Spleen (tissue), 11 donors: ENCODE measurements around the gene TACC2. TPM values are rescaled to one million over a fixed set of nuclear protein-coding genes. Genes with fewer than 3 reads are reported as not detected.

Experiments
- DNase-seq: peaks from one replicate; pipeline ENCODE4 v3.0.0-alpha.2; 2020
- H3K27ac ChIP-seq, 8 donors: fragments of 200-600 bp; sonication (generic) in 7 of 8; 1 replicate in 4 of 8; 2 replicates in 4 of 8; pipeline versions ENCODE4 v1.5.0 to v1.8.0; 2016 to 2021; ENCODE audit warnings: inconsistent platforms in 4 of 8, mild to moderate bottlenecking in 4 of 8, moderate library complexity in 1 of 8
- H3K27me3 ChIP-seq, 7 donors: fragments of 200-600 bp; sonication (generic) in 6 of 7; replicated peaks in 1 of 7; 1 replicate in 4 of 7; 2 replicates in 3 of 7; pipeline versions ENCODE4 v1.5.0 to v1.8.0; 2016 to 2021; ENCODE audit warnings: inconsistent platforms in 3 of 7, mild to moderate bottlenecking in 1 of 7
- H3K36me3 ChIP-seq, 6 donors: fragments of 200-600 bp; sonication (generic) in 5 of 6; 1 replicate in 4 of 6; 2 replicates in 2 of 6; pipeline versions ENCODE4 v1.5.0 to v1.8.0; 2016 to 2021; ENCODE audit warnings: inconsistent platforms in 2 of 6
- H3K4me1 ChIP-seq, 6 donors: fragments of 200-600 bp; sonication (generic) in 5 of 6; 1 replicate in 3 of 6; 2 replicates in 3 of 6; pipeline versions ENCODE4 v1.5.0 to v1.8.0; 2016 to 2021; ENCODE audit warnings: inconsistent platforms in 3 of 6
- H3K4me3 ChIP-seq, 8 donors: fragments of 200-600 bp; sonication (generic) in 7 of 8; 1 replicate in 4 of 8; 2 replicates in 4 of 8; pipeline versions ENCODE4 v1.5.0 to v1.8.0; 2016 to 2021; ENCODE audit warnings: inconsistent platforms in 4 of 8, mild to moderate bottlenecking in 4 of 8, moderate library complexity in 2 of 8
- H3K9me3 ChIP-seq, 8 donors: fragments of 200-600 bp; sonication (generic) in 7 of 8; 1 replicate in 4 of 8; 2 replicates in 4 of 8; pipeline versions ENCODE4 v1.5.0 to v1.8.0; 2016 to 2021; ENCODE audit warnings: inconsistent platforms in 4 of 8
- POLR2A ChIP-seq, 3 donors: fragments of 450-650 bp; IDR thresholded peaks; one replicate each; pipeline ENCODE4 v1.5.1; 2017; ENCODE audit warnings: antibody characterized with exemption in 3 of 3, mild to moderate bottlenecking in 1 of 3
- POLR2AphosphoS5 ChIP-seq, 3 donors: sonication (generic); formaldehyde crosslinking; IDR thresholded peaks; one replicate each; pipeline ENCODE4 v1.5.1; 2017; ENCODE audit warnings: antibody characterized with exemption in 3 of 3
- WGBS, 5 donors: extraction: QIAGEN DNeasy Blood & Tissue Kit in 3 of 5; methylation state at CpG; one replicate each; pipeline versions ENCODE4 v1.1.5 to v1.1.7; 2013 to 2018; 5-methylcytosine and 5-hydroxymethylcytosine counted together
- intact Hi-C: fragments of 100-400 bp; cut with DNase I; formaldehyde crosslinking; loops from one replicate; pipeline ENCODE4 v1.15.0; 2023; ENCODE audit warnings: low total_unique reads
- polyA plus RNA-seq, 3 donors: library from polyadenylated mRNA; stranded (reverse); fragments of 200-250 nt; gene quantifications; one replicate each; pipeline ENCODE4 v1.2.1, GENCODE V29; 2013
- total RNA-seq, 7 donors: library from RNA; depleted of rRNA in 3 of 7; stranded (reverse); fragments of >200 nt in 3 of 7; fragmentation: NEBNext Ultra II Directional in 4 of 7; extraction: Animal tissue kit (Norgen Biotek cat#: 25700) in 4 of 7; gene quantifications; one replicate each; pipeline versions ENCODE4 v1.1.0 to v1.2.1, GENCODE V29; 2016 to 2021
- TF ChIP-seq, protein P1 (sequence below), 11 experiments: fragments of 200-600 bp in 7 of 11; fragments of 450-650 bp in 4 of 11; sonication (generic) in 4 of 11; IDR thresholded peaks in 8 of 11; conservative IDR thresholded peaks in 3 of 11; 1 replicate in 7 of 11; 2 replicates in 4 of 11; pipeline versions ENCODE4 v1.4.0 to v1.8.0; 2016 to 2021; ENCODE audit warnings: antibody characterized with exemption in 11 of 11, inconsistent platforms in 4 of 11, mild to moderate bottlenecking in 1 of 11
- donor health status: healthy with polysubstance abuse.
- donor health status: DM: no; HTN: no; CAD: no; lungs with moderate emphysema.
- donor health status: DM: no; HTN: no; CAD: no.
- donor health status: Bipolar disorder and iron deficiency.
- donor health status: healthy.
- donor health status: DM: no; HTN: no; CAD: no.
- donor health status: DM: yes; HTN: yes; CAD: no.

Gene TACC2
- total and polyA plus RNA-seq, 10 donors, result 2.4 to 13.9 (median 4.5) TPM

DNA sequence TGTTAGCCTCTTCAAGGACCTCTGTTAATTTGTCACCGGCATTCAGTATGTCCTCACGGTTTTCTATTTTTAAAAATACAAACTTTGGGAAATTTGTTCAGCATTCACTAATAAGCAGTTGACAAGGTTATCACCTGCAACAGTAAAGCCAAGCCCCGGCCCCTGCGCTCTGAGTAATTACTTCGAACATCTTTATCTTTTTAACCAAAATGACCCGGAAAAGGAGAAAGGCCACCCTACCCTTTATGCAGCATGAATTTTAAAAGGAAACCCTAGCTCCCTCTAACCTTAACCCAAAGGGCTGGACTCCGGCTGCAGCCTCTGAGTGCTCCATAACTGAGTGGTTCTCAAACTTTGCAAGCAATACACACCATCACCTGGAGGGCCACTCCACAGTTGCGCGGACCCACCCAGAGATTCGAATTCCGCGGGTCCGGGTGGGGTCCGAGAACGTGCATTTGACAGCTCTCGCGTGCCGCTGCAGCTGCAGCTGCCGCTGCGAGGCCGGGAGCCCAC, 14.9 kb upstream of the TACC2 start:
- Histone ChIP-seq H3K27ac (peak overlapping the region; percentile 85 to 96 (median 92)), H3K4me1 (peaks cover 14 to 40% (median 31%) of the 10 kb centered on the region in 6 donors), H3K9me3 (no peaks in the 10 kb centered on the region), H3K36me3 (peaks cover 0 to 37% (median 21%) of the 10 kb centered on the region in 6 donors), H3K27me3 (no peaks in the 10 kb centered on the region), H3K4me3 (peak overlapping the region; percentile 81 to 96 (median 92))
- TF ChIP-seq POLR2AphosphoS5 (IDR thresholded peaks at IDR 0.05), result no peak
- TF ChIP-seq, protein P1, sequence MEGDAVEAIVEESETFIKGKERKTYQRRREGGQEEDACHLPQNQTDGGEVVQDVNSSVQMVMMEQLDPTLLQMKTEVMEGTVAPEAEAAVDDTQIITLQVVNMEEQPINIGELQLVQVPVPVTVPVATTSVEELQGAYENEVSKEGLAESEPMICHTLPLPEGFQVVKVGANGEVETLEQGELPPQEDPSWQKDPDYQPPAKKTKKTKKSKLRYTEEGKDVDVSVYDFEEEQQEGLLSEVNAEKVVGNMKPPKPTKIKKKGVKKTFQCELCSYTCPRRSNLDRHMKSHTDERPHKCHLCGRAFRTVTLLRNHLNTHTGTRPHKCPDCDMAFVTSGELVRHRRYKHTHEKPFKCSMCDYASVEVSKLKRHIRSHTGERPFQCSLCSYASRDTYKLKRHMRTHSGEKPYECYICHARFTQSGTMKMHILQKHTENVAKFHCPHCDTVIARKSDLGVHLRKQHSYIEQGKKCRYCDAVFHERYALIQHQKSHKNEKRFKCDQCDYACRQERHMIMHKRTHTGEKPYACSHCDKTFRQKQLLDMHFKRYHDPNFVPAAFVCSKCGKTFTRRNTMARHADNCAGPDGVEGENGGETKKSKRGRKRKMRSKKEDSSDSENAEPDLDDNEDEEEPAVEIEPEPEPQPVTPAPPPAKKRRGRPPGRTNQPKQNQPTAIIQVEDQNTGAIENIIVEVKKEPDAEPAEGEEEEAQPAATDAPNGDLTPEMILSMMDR (IDR thresholded peaks at IDR 0.05 in 8 of 11, conservative IDR thresholded peaks at IDR 0.05 in 3 of 11), result no peak
- TF ChIP-seq POLR2A (IDR thresholded peaks at IDR 0.05), result no peak
- 12 to 17% (median 15%) methylated on average over 19 to 21 of the region's 21 CpGs for WGBS, 5 donors
- DNase-seq, result no peak
- intact Hi-C loops, result no loop called here

DNA sequence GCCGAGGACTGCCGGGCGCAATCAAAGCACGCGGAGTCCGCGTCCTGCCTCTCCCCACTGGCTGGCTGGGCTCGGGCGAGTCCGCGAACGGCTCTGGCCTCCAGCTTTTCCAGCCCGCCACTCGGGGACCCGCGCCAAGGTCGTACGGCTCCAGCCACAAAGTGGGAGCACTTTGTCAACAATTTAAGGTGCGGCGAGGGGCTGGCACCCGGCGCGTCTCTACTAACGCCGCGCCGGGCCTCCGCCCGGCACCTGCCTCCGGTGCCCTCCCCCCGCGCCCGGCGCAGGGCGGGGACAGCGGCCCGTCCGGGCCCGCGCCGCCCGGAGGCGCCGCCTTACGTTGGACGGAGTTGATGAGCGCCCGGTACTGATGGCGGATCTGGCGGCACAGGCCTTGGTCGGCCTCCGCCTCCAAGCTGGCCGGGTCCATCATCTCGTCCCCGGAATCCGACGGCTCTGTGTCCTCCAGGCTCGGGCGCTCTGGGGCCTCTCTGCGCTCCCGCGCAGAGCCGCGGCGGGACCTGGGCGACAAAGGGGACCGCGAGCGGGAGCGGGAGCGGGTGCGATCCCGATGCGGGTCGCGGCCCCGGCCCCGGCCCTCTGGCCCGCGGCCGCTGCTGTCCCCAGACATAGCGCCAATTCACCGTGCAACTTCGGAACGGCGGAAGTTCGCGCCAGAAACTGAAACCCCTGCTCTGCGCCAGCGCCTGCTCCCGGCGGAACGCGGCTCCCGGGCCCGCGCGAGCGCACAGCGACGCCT, 14.2 kb upstream of the TACC2 start, which contains the start of gene NSMCE4A:
Gene NSMCE4A (minus strand): TSS at position 683 of the 760 bp plus-strand sequence. CDS start 52 bp downstream, at position 631.
- Histone ChIP-seq H3K27me3 (no peaks in the 10 kb centered on the region), H3K9me3 (no peaks in the 10 kb centered on the region), H3K4me3 (peak within 1 kb of the TSS; percentile 81 to 96 (median 92)), H3K4me1 (peaks cover 14 to 40% (median 31%) of the 10 kb centered on the region in 6 donors), H3K27ac (peak within 1 kb of the TSS; percentile 85 to 96 (median 92)), H3K36me3 (peaks cover 0 to 31% (median 15%) of the 10 kb centered on the region in 6 donors)
- TF ChIP-seq POLR2AphosphoS5 (IDR thresholded peaks at IDR 0.05) (peak; percentile 67 to 77 (median 77)), POLR2A (IDR thresholded peaks at IDR 0.05) (peak in 1 of 3 donors; percentile 52)
- TF ChIP-seq, protein P1 (IDR thresholded peaks at IDR 0.05 in 8 of 11, conservative IDR thresholded peaks at IDR 0.05 in 3 of 11), result peak in 3 of 11 experiments; percentile 25 to 60 (median 57)
- 0 to 1% (median 0%) methylated on average over 33 to 101 of the region's 101 CpGs for WGBS, 5 donors
- intact Hi-C loops, result no loop called here
- peak; percentile 95 for DNase-seq

DNA sequence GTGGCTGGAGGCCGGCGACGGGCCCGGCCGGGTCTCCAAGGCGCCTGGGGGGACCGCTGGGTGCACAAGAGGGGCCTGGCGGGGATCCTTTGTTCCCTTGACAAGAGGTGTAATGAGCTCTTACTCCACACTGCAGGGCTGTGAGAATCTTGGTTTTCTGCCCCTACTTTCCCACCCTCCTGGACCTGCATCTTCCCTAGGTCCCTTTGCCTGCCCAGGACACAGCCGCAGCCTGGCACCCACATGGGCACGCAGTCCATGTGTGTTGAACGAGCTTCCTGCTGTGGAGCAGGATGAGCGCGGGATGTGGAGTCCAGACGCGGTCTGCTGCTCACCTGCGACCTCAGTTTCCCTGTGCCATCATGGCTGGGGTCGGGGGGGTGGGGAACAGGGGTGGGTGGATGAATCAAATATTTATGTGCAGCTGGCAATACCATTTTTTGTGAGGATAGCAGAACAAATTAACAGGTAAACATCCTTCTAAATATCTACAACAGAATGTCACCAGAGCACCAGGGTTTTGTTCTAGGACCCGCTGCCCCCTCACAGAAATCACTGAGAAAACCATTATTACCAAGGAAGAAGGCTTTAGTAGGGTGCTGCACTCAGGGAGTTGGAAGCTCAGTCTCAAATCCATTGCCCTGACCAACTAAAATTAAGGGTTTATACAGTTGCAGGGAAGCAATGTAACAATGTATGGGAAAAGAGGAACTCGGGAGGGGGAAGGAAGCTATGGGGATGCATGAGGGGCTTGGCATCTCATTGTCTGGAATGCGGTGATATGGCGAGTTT, 13.5 kb upstream of the TACC2 start:
- no peaks in the 10 kb centered on the region for H3K27me3 ChIP-seq
- H3K4me1 ChIP-seq, result peaks cover 14 to 40% (median 31%) of the 10 kb centered on the region in 6 donors
- H3K4me3 ChIP-seq, result peak overlapping the region; percentile 81 to 96 (median 92)
- peaks cover 0 to 23% (median 9%) of the 10 kb centered on the region in 6 donors for H3K36me3 ChIP-seq
- WGBS, 5 donors, result 33 to 61% (median 40%) methylated on average over 12 to 21 of the region's 21 CpGs
- TF ChIP-seq, protein P1 (IDR thresholded peaks at IDR 0.05 in 8 of 11, conservative IDR thresholded peaks at IDR 0.05 in 3 of 11), result peak in 6 of 11 experiments; percentile 70 to 80 (median 78)
- TF ChIP-seq POLR2A (IDR thresholded peaks at IDR 0.05), result no peak
- no peaks in the 10 kb centered on the region for H3K9me3 ChIP-seq
- peak overlapping the region; percentile 85 to 96 (median 92) for H3K27ac ChIP-seq
- no peak for DNase-seq
- intact Hi-C loops, result no loop called here
